ENCODE data around the gene FAXC.

The FAXC gene

DNA sequence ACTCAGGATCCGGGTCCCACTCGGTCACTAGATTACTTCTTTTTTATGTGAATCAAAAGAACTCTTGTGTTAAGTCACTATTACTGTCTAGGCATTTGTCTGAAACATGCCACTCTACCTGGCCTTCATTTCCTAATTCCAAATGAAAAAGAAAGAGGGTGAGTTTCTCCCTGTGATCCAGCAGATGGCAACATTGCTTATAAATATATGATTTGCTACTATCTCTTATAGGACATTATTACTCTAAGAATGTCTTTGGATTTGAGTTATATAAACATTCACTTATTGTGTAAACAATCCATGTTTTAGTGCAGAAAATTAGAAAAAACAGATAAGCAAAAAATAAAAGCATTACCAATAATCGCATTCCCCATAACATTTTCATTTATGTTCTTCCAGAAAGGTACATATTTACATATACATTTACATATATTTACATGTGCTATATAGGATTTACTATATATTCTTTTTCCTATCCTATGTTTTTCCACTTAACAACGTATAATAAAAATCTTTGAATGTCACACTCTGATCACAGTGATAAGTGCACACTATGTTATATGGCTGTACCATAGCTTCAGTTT lies 66.9 kb downstream of the FAXC start:
- TF ChIP-seq ESRRG (CRISPR knock-in tag; IDR thresholded peaks at IDR 0.05), result no peak
- ATAC-seq, result peak; percentile 87

DNA sequence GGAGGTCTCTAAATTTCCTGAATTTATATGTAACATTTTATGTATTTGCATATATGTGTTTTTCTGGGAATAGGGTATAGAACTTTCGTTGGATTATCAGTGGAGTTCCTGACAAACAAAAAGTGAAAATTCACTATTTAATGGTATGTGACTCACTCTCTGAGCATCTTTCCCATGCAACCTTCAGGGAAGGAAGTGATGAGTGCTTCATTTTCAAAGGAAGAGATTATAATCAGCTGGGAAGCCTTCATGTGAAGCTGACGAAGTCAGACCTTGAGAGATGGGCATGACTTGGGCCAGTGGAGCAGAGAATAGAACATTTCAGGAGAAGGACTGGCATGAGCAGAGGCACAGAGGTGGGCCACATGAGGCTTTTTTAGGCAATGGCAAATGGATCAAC lies 72.7 kb downstream of the FAXC start:
- no peak for TF ChIP-seq ZNF70 (CRISPR knock-in tag; IDR thresholded peaks at IDR 0.05)
- no peak for TF ChIP-seq TCF4 (CRISPR knock-in tag; IDR thresholded peaks at IDR 0.05; ENCODE audit: borderline replicate concordance)
- no peak for TF ChIP-seq ZNF8 (CRISPR knock-in tag; IDR thresholded peaks at IDR 0.05)
- no peak for TF ChIP-seq ISL1 (CRISPR knock-in tag; IDR thresholded peaks at IDR 0.05)
- TF ChIP-seq, protein P1, sequence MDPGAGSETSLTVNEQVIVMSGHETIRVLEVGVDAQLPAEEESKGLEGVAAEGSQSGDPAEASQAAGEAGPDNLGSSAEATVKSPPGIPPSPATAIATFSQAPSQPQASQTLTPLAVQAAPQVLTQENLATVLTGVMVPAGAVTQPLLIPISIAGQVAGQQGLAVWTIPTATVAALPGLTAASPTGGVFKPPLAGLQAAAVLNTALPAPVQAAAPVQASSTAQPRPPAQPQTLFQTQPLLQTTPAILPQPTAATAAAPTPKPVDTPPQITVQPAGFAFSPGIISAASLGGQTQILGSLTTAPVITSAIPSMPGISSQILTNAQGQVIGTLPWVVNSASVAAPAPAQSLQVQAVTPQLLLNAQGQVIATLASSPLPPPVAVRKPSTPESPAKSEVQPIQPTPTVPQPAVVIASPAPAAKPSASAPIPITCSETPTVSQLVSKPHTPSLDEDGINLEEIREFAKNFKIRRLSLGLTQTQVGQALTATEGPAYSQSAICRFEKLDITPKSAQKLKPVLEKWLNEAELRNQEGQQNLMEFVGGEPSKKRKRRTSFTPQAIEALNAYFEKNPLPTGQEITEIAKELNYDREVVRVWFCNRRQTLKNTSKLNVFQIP (CRISPR knock-in tag; IDR thresholded peaks at IDR 0.05; ENCODE audit: borderline replicate concordance, low read depth), result no peak
- TF ChIP-seq, protein P2, sequence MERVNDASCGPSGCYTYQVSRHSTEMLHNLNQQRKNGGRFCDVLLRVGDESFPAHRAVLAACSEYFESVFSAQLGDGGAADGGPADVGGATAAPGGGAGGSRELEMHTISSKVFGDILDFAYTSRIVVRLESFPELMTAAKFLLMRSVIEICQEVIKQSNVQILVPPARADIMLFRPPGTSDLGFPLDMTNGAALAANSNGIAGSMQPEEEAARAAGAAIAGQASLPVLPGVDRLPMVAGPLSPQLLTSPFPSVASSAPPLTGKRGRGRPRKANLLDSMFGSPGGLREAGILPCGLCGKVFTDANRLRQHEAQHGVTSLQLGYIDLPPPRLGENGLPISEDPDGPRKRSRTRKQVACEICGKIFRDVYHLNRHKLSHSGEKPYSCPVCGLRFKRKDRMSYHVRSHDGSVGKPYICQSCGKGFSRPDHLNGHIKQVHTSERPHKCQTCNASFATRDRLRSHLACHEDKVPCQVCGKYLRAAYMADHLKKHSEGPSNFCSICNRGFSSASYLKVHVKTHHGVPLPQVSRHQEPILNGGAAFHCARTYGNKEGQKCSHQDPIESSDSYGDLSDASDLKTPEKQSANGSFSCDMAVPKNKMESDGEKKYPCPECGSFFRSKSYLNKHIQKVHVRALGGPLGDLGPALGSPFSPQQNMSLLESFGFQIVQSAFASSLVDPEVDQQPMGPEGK (CRISPR knock-in tag; IDR thresholded peaks at IDR 0.05; ENCODE audit: borderline replicate concordance), result no peak
- no peak for TF ChIP-seq ZFP3 (CRISPR knock-in tag; IDR thresholded peaks at IDR 0.05)
- no peak for TF ChIP-seq ARNTL (CRISPR knock-in tag; IDR thresholded peaks at IDR 0.05; ENCODE audit: borderline replicate concordance, low read depth)
- TF ChIP-seq SNAI2 (CRISPR knock-in tag; IDR thresholded peaks at IDR 0.05), result no peak
- TF ChIP-seq ZC3H10 (CRISPR knock-in tag; IDR thresholded peaks at IDR 0.05), result no peak
- TF ChIP-seq, protein P3, sequence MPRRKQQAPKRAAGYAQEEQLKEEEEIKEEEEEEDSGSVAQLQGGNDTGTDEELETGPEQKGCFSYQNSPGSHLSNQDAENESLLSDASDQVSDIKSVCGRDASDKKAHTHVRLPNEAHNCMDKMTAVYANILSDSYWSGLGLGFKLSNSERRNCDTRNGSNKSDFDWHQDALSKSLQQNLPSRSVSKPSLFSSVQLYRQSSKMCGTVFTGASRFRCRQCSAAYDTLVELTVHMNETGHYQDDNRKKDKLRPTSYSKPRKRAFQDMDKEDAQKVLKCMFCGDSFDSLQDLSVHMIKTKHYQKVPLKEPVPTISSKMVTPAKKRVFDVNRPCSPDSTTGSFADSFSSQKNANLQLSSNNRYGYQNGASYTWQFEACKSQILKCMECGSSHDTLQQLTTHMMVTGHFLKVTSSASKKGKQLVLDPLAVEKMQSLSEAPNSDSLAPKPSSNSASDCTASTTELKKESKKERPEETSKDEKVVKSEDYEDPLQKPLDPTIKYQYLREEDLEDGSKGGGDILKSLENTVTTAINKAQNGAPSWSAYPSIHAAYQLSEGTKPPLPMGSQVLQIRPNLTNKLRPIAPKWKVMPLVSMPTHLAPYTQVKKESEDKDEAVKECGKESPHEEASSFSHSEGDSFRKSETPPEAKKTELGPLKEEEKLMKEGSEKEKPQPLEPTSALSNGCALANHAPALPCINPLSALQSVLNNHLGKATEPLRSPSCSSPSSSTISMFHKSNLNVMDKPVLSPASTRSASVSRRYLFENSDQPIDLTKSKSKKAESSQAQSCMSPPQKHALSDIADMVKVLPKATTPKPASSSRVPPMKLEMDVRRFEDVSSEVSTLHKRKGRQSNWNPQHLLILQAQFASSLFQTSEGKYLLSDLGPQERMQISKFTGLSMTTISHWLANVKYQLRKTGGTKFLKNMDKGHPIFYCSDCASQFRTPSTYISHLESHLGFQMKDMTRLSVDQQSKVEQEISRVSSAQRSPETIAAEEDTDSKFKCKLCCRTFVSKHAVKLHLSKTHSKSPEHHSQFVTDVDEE (CRISPR knock-in tag; IDR thresholded peaks at IDR 0.05), result no peak
- no peak for TF ChIP-seq GLIS3 (CRISPR knock-in tag; IDR thresholded peaks at IDR 0.05)
- no peak for TF ChIP-seq RARB (CRISPR knock-in tag; IDR thresholded peaks at IDR 0.05)
- TF ChIP-seq OSR1 (CRISPR knock-in tag; IDR thresholded peaks at IDR 0.05), result no peak
- TF ChIP-seq CSDC2 (CRISPR knock-in tag; IDR thresholded peaks at IDR 0.05), result no peak
- no peak for TF ChIP-seq BACH2 (CRISPR knock-in tag; IDR thresholded peaks at IDR 0.05; ENCODE audit: borderline replicate concordance)
- TF ChIP-seq, protein P4, sequence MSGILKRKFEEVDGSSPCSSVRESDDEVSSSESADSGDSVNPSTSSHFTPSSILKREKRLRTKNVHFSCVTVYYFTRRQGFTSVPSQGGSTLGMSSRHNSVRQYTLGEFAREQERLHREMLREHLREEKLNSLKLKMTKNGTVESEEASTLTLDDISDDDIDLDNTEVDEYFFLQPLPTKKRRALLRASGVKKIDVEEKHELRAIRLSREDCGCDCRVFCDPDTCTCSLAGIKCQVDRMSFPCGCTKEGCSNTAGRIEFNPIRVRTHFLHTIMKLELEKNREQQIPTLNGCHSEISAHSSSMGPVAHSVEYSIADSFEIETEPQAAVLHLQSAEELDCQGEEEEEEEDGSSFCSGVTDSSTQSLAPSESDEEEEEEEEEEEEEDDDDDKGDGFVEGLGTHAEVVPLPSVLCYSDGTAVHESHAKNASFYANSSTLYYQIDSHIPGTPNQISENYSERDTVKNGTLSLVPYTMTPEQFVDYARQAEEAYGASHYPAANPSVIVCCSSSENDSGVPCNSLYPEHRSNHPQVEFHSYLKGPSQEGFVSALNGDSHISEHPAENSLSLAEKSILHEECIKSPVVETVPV (CRISPR knock-in tag; IDR thresholded peaks at IDR 0.05), result no peak
- TF ChIP-seq, protein P5, sequence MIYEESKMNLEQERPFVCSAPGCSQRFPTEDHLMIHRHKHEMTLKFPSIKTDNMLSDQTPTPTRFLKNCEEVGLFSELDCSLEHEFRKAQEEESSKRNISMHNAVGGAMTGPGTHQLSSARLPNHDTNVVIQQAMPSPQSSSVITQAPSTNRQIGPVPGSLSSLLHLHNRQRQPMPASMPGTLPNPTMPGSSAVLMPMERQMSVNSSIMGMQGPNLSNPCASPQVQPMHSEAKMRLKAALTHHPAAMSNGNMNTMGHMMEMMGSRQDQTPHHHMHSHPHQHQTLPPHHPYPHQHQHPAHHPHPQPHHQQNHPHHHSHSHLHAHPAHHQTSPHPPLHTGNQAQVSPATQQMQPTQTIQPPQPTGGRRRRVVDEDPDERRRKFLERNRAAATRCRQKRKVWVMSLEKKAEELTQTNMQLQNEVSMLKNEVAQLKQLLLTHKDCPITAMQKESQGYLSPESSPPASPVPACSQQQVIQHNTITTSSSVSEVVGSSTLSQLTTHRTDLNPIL (CRISPR knock-in tag; IDR thresholded peaks at IDR 0.05; ENCODE audit: low read depth), result no peak
- no peak for ATAC-seq

DNA sequence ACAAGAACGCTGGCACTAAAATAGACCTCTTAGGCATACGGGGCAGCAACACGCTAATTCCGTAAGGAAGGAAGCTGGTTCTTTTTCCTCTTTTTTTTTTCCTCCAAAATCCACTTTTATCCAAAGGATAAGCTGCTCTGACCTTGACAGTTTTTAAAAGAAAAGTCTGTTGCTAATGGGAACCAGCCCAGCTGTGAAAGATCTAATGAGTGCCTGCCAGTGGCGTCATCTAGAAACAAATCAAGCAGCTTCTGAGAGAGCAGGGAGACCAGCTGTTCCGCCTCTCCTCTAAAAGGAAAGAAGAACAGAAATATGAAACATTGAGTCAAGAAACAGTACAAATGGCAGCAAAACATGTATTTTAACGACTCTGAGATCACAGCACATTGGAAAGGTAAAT lies 78.6 kb downstream of the FAXC start:
- TF ChIP-seq ESRRG (CRISPR knock-in tag; IDR thresholded peaks at IDR 0.05), result no peak
- TF ChIP-seq ZFP3 (CRISPR knock-in tag; IDR thresholded peaks at IDR 0.05), result no peak
- no peak for TF ChIP-seq PPARA (CRISPR knock-in tag; IDR thresholded peaks at IDR 0.05; ENCODE audit: borderline replicate concordance)
- TF ChIP-seq ZC3H10 (CRISPR knock-in tag; IDR thresholded peaks at IDR 0.05), result no peak
- no peak for TF ChIP-seq ARNTL (CRISPR knock-in tag; IDR thresholded peaks at IDR 0.05; ENCODE audit: borderline replicate concordance, low read depth)
- TF ChIP-seq CSDC2 (CRISPR knock-in tag; IDR thresholded peaks at IDR 0.05), result no peak
- TF ChIP-seq, protein P2 (CRISPR knock-in tag; IDR thresholded peaks at IDR 0.05; ENCODE audit: borderline replicate concordance), result no peak
- no peak for TF ChIP-seq GLIS3 (CRISPR knock-in tag; IDR thresholded peaks at IDR 0.05)
- TF ChIP-seq ZNF565 (CRISPR knock-in tag; conservative IDR thresholded peaks at IDR 0.05; ENCODE audit: low read depth), result no peak
- TF ChIP-seq ZNF70 (CRISPR knock-in tag; IDR thresholded peaks at IDR 0.05), result no peak
- TF ChIP-seq OSR1 (CRISPR knock-in tag; IDR thresholded peaks at IDR 0.05), result no peak
- TF ChIP-seq BACH2 (CRISPR knock-in tag; IDR thresholded peaks at IDR 0.05; ENCODE audit: borderline replicate concordance), result no peak
- TF ChIP-seq ISL1 (CRISPR knock-in tag; IDR thresholded peaks at IDR 0.05), result no peak
- TF ChIP-seq ZNF8 (CRISPR knock-in tag; IDR thresholded peaks at IDR 0.05), result no peak
- no peak for ATAC-seq

Data from SK-N-SH treated with all-trans-retinoic acid at 6 μM for 48 hours (cell line).